Uterus (tissue), 4 donors: ENCODE measurements around the gene CGB3. TPM values are rescaled to one million over a fixed set of nuclear protein-coding genes. Genes with fewer than 3 reads are reported as not detected.

Experiments
- DNase-seq, 2 donors: peaks; one replicate each; pipeline ENCODE4 v3.0.0-alpha.2; 2019 to 2020
- H3K27ac ChIP-seq, 2 donors: fragments of 200-600 bp; sonication (generic); 1 replicate in 1 of 2; 2 replicates in 1 of 2; pipeline ENCODE4 v1.5.1; 2016 to 2018
- H3K27me3 ChIP-seq, 2 donors: fragments of 200-600 bp; sonication (generic); one replicate each; pipeline ENCODE4 v1.5.1; 2018 to 2019; ENCODE audit warnings: control low read depth in 1 of 2
- H3K36me3 ChIP-seq, 2 donors: fragments of 200-600 bp; sonication (generic); one replicate each; pipeline ENCODE4 v1.5.1; 2019; ENCODE audit warnings: control low read depth in 1 of 2
- H3K4me1 ChIP-seq, 2 donors: fragments of 200-600 bp; sonication (generic); one replicate each; pipeline ENCODE4 v1.5.1; 2018 to 2019; ENCODE audit warnings: control low read depth in 1 of 2
- H3K4me3 ChIP-seq, 2 donors: fragments of 200-600 bp; sonication (generic); 1 replicate in 1 of 2; 2 replicates in 1 of 2; pipeline ENCODE4 v1.5.1; 2018 to 2019; ENCODE audit warnings: mild to moderate bottlenecking in 1 of 2
- H3K9me3 ChIP-seq, 2 donors: fragments of 200-600 bp; sonication (generic); one replicate each; pipeline ENCODE4 v1.5.1; 2019; ENCODE audit warnings: control low read depth in 1 of 2
- CTCF ChIP-seq, 4 experiments: fragments of 200-600 bp in 2 of 4; fragments of 450-650 bp in 2 of 4; sonication (generic) in 2 of 4; IDR thresholded peaks; one replicate each; pipeline ENCODE4 v1.5.1; 2016 to 2019; ENCODE audit warnings: antibody characterized with exemption in 4 of 4, mild to moderate bottlenecking in 2 of 4, moderate library complexity in 1 of 4
- POLR2A ChIP-seq, 2 donors: fragments of 450-650 bp; IDR thresholded peaks; one replicate each; pipeline ENCODE4 v1.6.1; 2016; ENCODE audit warnings: antibody characterized with exemption in 2 of 2, mild to moderate bottlenecking in 1 of 2, moderate library complexity in 1 of 2
- intact Hi-C: fragments of 100-400 bp; cut with DNase I; formaldehyde crosslinking; loops from one replicate; pipeline ENCODE4 v1.15.1; 2023; ENCODE audit warnings: low total_unique reads
- total RNA-seq, 4 donors: library from RNA; depleted of rRNA in 3 of 4; stranded (reverse); fragments of >200 nt in 3 of 4; gene quantifications; one replicate each; pipeline versions ENCODE4 v1.1.0 to v1.2.4, GENCODE V29; 2014 to 2023
- donor health status: DM: yes; HTN: yes; CAD: no.

Gene CGB3
- total RNA-seq, 4 donors from 2014 or later = not detected

GRCh38 chr19:48986211-48986610 lies 37.9 kb downstream of the CGB3 start:
- Histone ChIP-seq H3K27me3 (no peaks in the 10 kb centered on the region), H3K4me3 (no peak overlapping the region), H3K36me3 (no peaks in the 10 kb centered on the region), H3K4me1 (peaks cover 0 to 8% of the 10 kb centered on the region in 2 donors), H3K9me3 (no peaks in the 10 kb centered on the region), H3K27ac (no peak overlapping the region)
- no peak for TF ChIP-seq CTCF (IDR thresholded peaks at IDR 0.05)
- no peak for TF ChIP-seq POLR2A (IDR thresholded peaks at IDR 0.05)
- DNase-seq = no peak
- intact Hi-C loops = no loop called here

- peaks cover 0 to 3% of the 10 kb centered on the region in 2 donors for H3K4me1 ChIP-seq
- no peaks in the 10 kb centered on the region for H3K27me3 ChIP-seq
- H3K9me3 ChIP-seq = no peaks in the 10 kb centered on the region
- no peak overlapping the region for H3K4me3 ChIP-seq
- no peak for DNase-seq
- H3K27ac ChIP-seq = no peak overlapping the region
- intact Hi-C loops = no loop called here
- TF ChIP-seq CTCF (IDR thresholded peaks at IDR 0.05) (no peak), POLR2A (IDR thresholded peaks at IDR 0.05) (no peak)
- no peaks in the 10 kb centered on the region for H3K36me3 ChIP-seq
Measured at GRCh38 chr19:48985711-48986110, 38.4 kb downstream of the CGB3 start.

- Histone ChIP-seq H3K27me3 (no peaks in the 10 kb centered on the region), H3K27ac (no peak overlapping the region), H3K9me3 (no peaks in the 10 kb centered on the region), H3K36me3 (no peaks in the 10 kb centered on the region), H3K4me3 (no peak overlapping the region), H3K4me1 (peaks cover 0 to 6% of the 10 kb centered on the region in 2 donors)
- no peak for DNase-seq
- TF ChIP-seq CTCF (IDR thresholded peaks at IDR 0.05) = no peak
- intact Hi-C loops = no loop called here
Measured at GRCh38 chr19:48982280-48982679, 41.9 kb downstream of the CGB3 start.

GRCh38 chr19:48977061-48977460 lies 47.1 kb downstream of the CGB3 start:
- DNase-seq = no peak
- Histone ChIP-seq H3K36me3 (no peaks in the 10 kb centered on the region), H3K4me3 (no peak overlapping the region), H3K4me1 (peaks cover 0 to 6% of the 10 kb centered on the region in 2 donors), H3K9me3 (no peaks in the 10 kb centered on the region), H3K27ac (no peak overlapping the region), H3K27me3 (no peaks in the 10 kb centered on the region)
- intact Hi-C loops = loop anchor here (10.0 kb wide), 1 partner anchor 192 kb away; no protein-coding TSS in a partner anchor
- TF ChIP-seq CTCF (IDR thresholded peaks at IDR 0.05) (no peak), POLR2A (IDR thresholded peaks at IDR 0.05) (no peak)

- intact Hi-C loops = loop anchor here (10.0 kb wide), 1 partner anchor 191 kb away; no protein-coding TSS in a partner anchor
- Histone ChIP-seq H3K36me3 (no peaks in the 10 kb centered on the region), H3K4me3 (no peak overlapping the region), H3K4me1 (peaks cover 0 to 6% of the 10 kb centered on the region in 2 donors), H3K9me3 (no peaks in the 10 kb centered on the region), H3K27me3 (no peaks in the 10 kb centered on the region), H3K27ac (no peak overlapping the region)
- TF ChIP-seq POLR2A (IDR thresholded peaks at IDR 0.05) (no peak), CTCF (IDR thresholded peaks at IDR 0.05) (no peak)
- DNase-seq = no peak
Measured at GRCh38 chr19:48975947-48976847, 47.9 kb downstream of the CGB3 start.
